Activated CD4-positive, alpha-beta T cell treated with anti-CD3 and anti-CD28 coated beads for 4 hours (primary cell): ENCODE results near the gene EXOSC7.

ENCODE experiments used
- DNase-seq, 2 donors: peaks; one replicate each; pipeline ENCODE4 v3.0.0-alpha.2; 2020

EXOSC7 gene

DNA sequence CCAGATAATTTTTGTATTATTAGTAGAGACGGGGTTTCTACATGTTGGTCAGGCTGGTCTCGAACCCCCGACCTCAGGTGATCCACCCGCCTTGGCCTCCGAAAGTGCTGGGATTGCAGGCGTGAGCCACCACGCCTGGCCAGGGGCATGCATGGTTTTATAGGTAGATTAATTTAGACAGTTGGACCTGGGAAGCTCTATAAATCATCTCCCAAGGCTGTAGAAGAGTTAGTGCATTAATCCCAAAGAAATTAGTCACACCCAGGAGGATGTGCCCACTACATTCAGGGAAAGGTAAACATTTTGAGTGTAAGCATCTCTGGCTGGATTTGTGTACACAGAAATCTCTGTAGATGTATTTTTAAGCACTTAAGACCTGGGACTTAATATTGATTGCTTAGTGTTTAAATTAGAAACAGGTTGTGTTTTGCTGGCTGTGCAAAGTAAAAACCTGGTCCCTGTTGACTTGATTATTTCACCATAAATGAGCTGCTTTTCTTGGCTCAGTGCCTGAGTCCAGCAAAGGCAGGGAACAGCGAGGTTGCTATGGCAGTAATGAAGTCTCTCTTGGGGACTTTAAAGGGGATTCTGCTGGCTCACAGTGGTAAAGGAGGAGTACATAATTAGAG, 19.2 kb downstream of the EXOSC7 start:
- DNase-seq, result no peak

DNA sequence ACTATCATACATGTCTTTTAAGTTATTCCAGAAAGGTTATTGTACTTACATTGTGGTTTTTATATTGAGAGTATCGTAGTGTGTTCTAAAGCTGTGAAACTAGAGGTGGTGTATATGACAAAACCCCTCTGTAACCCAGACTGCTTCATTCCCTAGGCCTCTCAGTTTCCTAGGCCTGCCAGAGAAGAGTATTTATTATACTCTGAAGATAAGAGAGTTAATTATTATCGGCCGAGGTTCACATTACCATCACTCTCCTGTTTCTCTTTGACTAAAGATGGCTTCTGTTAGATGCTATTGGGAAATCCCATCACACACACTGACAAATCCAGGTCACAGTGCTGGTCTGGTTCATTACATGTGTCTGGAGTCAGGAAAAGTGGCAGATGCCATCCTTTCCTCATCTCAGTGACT, 20.5 kb downstream of the EXOSC7 start:
- no peak for DNase-seq

DNA sequence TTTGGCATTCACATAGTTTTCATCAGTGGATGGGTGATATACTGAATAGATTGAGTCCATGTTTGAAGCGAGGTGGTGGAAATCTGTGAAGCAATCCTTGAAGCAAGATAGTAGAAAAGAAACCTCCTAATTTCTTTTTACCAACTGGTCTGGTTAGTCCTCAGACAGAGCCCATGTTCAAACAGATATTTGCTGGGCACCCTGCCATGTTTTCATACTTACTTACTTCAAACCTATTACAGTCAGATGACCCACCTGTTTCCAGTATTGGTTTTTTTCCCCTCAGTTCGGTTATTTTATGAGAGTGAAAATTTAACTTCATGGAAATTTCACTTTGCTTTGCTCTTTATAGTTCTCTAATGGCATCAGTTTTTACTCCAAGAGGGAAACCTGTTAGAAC, 23.7 kb downstream of the EXOSC7 start:
- DNase-seq, result no peak

DNA sequence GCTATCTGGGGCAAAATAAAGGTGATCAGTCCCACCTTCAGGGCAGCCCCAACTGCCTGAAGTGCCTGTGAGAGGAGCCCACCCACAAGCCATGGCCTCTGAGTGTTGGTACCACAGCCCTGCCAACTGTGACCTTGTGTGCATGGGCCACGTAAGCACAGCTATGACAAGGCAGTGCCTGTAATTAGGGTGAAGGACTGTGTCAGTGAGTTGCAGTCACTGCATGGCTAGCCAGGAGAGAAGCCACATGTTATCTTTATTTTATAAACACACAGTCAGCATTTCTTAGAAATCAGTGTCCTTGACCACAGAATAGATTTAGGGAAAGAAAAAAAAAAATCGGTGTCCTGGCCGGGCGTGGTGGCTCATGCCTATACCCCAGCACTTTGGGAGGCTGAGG, 24.8 kb downstream of the EXOSC7 start:
- no peak for DNase-seq

DNA sequence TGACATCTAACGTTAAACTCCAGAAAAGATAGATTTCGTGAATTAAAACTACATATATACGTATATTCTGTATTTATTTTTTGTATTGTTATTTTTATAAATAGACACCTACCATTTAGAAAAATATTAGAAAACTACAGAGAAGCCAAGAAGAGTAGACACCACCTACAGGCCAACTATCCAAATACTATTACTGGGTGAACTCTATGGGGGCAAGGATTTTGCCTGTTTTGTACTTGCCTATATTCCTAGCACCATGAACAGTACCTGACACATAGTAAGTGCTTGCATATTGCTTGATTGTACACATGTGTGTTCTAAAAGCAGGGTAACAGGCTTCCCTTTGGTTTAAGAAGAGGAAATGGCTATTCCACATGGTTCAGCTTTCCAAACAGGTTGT, 25.7 kb downstream of the EXOSC7 start:
- no peak for DNase-seq

DNA sequence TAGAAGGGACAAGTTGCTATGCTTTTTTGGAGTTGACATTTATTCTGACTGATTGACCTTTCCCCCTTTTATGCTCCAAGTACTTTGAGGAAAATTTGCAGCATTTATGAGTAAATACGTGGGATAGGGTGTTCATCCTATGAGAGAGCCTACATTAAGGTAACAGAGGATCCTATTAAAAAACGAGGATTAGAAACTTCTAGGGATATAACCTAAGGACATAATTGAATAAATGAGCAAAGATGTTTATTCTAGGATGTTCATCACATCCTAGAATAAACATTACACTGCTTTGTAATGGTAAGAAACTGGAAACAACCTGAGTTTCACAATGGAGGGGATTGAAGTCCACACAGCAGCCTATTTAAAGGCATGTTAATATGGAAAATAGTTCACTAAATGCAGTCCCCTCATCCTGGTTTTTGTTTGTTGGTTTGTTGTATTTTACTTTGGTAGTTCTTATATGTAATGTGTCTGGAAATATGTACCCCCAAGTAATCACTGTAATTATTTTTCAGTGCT, 26.2 kb downstream of the EXOSC7 start:
- no peak for DNase-seq

DNA sequence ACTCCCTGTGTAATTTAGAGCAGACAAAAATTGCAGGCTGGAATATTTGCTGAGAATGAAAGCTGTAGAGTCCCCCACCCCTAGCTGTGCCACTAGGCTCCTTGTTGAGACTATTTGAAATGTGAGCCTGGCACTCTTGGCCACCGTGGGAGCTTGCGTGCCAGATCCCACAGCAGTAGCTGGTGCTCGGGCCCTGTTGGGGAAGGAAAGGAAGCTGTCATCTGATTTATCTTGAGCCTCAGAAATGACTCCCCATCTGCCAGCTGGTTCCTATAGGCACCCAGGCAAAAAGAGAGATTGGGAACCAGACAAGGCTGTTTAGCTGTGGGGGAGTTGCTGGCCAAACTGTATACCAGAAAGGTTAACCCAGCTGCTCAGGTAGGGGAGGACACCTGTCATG, 26.7 kb downstream of the EXOSC7 start:
- no peak for DNase-seq

DNA sequence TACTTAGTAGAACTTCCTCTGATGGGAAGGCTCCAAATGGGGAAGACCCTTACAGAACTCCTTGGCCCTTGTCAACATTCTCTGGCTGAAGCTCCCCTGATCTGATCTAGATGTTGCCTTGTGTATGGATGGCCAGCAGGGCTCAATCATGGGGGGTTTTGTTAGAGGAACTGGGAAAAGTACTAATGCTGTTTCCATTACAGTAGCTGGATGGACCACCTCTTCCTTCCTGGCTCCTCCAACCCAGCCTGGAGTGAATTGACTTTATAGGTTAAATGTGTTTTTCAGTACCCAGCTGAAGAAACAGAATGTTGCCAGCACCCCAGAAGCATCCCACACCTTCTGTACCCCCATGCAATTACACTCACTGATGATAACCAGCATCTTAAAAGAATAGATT, 27.4 kb downstream of the EXOSC7 start:
- DNase-seq, result no peak

DNA sequence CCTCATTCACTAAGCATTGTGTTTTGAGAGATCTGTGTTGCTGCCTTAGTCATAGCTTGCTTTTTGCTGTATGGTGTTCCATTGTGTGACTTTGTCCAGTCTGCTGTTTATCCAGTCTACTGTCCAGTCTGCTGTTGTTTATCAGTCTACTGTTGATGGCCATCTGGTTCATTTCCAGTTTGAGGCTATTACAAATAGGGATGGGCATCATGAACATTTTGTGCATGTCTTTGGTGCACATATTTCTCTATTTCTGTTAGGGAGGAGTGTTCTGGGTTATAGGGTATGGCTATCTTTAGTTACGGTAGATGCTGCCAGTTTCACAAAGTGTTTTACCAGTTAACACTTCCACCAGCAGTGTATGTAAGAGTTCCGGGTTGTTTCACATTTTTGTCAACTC, 27.8 kb downstream of the EXOSC7 start:
- DNase-seq, result no peak

DNA sequence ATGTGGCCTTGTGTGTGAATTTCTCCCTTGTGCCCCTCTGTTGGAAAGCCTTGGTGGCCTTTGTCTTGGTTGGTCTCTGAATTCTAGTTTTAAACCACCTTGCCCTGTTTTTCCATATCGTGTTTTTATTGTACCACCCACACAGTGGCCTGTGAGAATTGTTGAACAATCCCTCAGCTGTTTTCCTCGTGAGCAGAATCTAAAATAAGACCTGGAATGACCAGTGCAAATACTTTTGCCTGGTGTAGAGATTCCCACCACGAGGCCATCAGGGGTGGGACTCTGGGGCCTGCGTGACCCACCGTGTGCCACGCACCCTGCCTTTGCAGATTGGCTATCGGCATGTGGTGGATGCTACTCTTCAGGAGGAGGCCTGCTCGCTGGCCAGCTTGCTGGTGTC, 31.0 kb downstream of the EXOSC7 start:
- no peak for DNase-seq

DNA sequence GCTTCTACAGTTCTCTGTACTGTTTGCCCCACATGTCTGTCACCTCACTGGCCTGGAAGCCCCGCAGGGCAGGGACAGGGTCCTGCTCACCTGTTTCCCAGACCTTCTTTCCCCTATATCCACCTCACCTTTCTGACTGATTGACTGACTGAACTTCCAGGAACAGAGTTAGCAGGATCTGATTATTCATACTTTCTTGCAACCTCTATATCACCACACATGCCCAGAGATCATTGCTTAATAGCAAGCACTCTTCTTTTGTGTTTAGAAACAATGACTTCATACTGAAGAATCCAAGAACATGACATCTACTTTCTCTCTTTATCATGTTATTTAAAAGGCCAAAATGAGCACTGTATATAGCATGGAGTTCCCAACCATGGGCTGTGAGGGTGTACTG, 32.1 kb downstream of the EXOSC7 start:
- no peak for DNase-seq

DNA sequence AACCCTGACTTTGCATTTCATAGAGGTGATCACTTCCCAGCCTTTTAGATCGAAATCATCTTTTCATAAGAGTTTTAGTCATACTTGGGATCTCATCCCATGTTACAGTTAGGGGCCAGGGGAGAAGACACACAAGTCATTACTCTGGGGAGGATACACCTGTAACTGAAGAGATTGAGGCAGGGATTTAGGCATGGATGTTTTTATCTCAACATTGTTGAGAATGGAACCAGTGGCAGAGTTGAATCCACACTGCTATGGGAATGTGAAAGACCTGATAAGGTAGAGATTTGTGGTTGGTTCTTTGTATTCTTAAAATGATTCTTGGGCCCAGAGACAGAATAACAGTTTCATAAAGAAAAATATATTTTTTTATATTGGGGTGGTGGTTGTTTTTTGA, 33.8 kb downstream of the EXOSC7 start:
- DNase-seq, result no peak

DNA sequence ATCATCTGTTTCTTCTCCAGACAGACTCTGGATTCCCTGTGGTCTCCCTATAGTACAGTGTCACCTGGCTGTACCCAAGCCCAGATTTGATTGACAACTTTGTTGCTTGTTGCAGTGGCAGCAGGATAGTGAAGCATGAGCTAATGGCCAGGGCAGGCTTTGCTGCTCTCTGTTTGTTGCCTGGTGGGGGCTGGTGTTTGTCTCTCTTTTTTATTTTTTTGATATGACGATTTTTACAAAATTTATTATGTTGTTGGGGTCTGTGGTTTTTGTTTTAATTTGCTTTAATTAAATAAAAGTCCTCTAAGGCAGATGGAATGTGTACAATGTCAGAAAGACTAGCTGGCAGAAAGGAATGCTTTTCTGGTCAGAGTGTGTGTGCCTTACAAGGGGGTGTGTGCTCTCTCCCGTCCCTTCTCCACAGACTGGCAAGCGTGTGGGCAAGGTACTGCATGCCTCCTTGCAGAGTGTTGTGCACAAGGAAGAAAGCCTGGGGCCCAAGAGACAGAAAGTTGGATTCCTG, 34.8 kb downstream of the EXOSC7 start:
- no peak for DNase-seq

DNA sequence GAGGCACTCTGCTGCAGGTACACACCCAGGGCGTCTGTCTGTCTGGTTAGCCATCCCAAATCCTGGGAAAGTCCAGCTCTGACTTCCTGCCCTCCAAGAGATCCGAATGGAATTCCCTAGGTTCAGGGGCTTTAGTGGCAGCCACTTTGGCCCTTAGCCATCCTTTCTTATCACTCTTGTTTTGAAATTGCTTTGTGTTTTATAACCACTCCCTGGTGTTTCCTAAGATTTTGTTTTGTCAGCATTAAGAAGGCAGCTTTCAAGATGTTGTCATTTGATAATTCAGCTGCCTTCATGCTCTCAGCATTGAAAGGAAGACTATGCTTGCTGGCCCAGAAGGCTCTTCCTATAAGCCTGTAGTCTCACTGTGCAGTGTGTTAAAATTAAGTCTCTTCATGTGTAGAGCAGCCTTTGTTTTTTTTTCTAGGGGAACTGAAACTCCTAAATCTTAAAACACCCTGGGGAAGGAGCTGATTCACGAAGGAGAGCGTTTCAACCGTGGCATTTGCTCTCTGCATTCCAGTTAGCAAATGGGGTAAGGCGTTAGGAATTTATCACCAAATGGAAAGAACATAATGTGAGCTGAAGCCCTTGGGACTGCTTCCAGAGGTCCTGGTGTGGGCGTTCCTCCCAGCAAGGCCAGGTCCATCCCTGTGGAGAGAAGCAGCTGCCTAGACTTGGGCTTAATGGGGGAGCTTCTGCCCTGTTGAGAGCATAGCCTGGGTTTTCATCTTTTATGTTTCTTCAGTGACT, 35.9 kb downstream of the EXOSC7 start:
- DNase-seq, result no peak

DNA sequence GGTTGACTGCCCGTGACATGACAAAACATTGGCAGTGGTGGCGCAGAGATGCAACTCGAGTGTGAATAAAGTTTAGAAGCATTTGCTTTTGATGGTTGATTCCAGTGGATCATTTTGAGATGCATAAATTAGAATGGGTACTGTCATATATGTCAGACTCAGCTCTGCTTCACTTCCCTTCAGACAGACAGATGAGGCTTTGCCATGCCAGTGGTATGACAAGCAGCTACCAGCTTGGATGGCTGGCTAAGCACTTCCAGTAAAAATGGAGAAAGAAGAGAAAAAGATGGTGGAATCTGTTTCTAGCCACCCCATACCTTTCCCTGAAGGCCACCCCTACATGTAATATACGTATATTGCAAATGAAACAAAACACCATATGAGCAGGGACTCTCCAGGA, 36.5 kb downstream of the EXOSC7 start:
- DNase-seq, result no peak

DNA sequence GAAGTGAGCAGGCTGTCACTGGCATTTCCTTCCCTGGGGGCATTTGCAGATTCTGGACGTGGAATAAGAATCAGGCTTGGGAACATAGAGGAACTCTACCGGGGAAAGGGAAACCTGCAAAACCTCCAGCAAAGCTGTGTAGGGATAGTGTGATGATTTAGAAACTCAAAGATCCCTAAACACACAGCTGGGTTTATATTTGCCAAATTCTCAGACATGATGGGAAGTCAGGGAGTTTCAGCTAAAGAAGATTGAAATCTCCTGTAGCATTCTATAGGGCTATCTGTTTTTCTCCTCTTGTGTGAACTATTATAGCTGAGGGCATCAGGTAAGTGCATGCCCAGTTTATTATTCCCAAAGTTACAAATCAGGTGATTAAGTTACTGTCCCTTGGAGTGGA, 40.9 kb downstream of the EXOSC7 start:
- DNase-seq, result no peak

DNA sequence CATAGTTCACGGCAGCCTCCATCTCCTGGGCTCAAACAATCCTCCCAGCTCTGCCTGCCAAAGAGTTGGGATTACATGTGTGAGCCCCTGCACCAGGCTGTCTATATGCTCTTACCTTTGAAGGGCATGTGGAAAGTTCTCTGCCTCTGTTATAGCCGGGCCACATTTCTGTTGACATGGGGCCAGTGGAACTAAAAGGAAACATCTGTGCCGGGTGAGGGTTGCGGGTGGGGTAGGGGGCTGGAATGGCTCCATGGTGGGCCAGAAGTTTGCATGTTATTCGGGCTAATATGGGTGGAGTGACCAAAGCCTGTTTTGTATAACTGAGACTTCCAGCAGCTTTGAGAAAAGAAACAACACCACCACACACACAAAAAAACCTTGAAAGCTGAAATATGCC, 41.8 kb downstream of the EXOSC7 start:
- DNase-seq, result no peak

DNA sequence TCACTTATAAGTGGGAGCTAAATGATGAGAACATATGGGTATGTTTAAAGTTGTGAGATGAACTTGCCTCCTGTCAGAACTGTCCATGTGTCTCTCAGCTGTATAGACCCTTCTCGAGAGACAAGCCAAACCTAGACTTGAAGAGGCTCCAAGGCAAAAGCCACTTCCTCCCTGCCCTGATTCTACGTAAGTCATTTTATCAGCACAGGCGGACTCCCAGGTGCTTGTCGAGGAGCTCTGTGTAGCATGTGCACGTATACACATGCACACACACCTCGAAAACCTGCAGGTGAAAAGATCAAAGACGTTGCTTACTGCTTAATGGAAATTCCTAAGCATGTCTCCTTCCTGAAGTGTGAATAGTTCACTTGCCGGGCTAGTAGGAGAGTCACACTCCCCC, 44.5 kb downstream of the EXOSC7 start:
- DNase-seq, result peak in 1 of 2 donors; percentile 13

DNA sequence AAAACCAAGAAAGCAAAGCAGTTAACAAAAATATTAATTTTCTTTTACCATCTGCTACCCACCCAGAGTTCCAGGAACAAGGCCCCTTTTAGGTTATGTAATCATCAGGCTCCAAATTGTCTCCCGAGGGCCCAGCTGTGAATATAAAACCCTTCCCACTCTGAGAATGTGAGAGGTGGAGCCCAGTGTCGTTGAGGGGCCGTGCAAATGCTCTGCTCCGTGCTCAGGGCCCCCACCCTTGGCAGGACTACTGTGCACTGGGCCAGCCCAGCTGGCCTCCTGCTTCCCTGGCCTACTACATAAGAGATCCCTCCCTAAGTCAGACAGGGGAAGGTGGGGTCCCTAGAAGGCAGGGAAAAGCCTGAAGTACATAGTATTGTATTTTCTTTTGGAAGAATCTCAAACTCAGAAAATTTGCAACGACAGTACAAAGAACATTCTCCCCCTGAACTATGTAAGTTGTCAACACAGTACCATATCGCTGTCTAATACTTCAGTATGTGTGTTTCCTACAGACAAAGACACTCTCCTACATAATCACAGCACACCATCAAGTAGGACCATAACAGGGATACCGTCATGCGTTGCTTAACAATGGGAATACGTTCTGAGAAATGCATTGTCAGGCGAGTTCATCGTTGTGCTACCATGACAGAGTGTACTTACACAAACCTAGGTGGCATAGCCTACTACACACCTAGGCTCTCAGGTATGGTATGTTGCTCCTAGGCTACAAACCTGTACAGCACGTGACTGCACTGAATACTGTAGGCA, 45.7 kb downstream of the EXOSC7 start:
- no peak for DNase-seq

DNA sequence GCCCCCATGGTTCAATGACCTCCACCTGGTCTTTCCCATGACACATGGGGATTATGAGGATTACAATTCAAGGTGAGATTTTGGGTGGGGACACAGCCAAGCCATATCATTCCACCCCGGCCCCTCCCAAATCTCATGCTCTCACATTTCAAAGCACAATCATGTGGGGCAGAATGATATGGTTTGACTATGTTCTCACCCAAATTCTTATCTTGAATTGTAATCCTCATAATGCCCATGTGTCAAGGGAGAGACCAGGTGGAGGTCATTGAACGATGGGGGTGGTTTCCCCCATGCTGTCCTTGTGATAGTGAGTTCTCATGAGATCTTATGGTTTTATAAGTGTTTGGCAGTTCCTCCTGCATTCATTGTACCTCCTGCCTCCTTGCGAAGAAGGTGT, 47.6 kb downstream of the EXOSC7 start:
- no peak for DNase-seq

DNA sequence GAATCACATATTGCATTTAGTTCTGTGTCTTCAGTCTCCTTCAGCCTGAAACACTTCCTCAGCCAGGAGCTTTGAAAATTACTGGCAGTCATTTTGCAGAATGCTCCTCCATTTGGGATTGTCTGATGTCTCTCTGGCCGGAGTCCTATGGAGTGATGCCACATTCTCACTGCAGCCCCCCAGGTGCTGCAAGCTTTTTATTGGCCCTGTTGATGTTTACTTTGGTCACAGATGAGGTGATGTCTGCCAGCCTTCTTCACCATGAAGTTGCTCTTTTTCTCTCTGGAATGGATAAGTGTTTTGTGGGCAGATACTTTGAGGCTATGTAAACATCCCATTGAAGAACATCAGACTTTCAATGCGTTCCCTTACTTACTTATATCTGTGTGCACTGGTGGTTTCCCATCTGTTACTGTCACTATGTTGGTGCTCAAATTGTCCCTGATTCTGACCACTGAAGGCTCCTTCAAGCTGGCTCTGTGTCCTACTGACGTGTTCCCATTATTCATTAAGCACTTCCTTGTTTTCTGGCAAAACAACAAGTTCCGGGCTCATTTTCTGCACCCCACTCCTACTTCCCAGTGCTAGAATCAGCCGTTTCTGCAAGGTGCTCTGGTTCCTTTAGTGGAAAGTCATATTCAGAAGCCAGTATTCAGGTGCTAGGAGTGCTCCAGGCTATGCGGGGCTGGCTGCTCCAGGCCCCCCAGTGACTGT, 48.7 kb downstream of the EXOSC7 start:
- DNase-seq, result no peak

DNA sequence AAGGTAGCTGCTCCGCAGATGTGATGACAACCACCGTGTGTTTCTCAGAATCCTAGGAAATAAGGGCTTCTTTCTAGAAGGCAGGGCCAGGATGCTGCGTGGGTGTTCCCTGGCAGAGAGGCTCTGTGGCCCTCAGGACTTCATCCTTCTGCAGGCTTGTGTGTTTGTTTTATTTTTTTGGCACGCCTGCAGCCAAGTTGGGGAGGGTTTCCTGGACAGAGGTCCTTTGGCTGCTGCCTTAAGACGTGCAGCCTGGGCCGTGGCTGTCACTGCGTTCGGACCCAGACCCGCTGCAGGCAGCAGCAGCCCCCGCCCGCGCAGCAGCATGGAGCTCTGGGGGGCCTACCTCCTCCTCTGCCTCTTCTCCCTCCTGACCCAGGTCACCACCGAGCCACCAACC, 50.0 kb downstream of the EXOSC7 start, which contains the start of gene CLEC3B:
CLEC3B (plus strand) TSS at position 266 of the 400 bp plus-strand sequence; CDS start at position 326, 60 bp downstream.
- no peak for DNase-seq

DNA sequence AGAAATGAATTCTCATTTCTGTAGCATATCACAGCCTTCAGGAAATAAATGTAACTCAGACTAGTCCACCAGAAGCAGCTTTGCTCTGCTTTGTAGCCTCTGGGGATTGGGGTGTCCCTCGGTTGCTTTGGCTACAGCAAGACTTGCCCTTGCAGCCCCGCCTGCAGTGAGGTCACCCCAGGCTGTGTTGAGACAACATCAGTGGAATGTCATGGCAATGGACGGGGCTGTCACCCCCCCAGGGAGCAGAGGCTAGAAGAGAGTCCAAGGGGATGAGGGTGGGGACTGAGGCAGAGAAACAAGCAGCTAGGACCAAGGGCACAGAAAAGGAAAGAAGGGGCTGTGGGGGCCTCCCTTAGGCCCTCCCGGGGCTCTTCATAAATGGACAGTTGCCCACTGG, 50.9 kb downstream of the EXOSC7 start:
- DNase-seq, result no peak
